ENCODE measurements around the gene AP2S1. TPM values are rescaled to one million over a fixed set of nuclear protein-coding genes. Genes with fewer than 3 reads are reported as not detected.
A peak's percentile ranks its signal among the peaks of the same experiment; 100 is the strongest.

AP2S1 gene
- total RNA-seq, 2 experiments from 2014 or later, result 103 to 110 TPM

DNA sequence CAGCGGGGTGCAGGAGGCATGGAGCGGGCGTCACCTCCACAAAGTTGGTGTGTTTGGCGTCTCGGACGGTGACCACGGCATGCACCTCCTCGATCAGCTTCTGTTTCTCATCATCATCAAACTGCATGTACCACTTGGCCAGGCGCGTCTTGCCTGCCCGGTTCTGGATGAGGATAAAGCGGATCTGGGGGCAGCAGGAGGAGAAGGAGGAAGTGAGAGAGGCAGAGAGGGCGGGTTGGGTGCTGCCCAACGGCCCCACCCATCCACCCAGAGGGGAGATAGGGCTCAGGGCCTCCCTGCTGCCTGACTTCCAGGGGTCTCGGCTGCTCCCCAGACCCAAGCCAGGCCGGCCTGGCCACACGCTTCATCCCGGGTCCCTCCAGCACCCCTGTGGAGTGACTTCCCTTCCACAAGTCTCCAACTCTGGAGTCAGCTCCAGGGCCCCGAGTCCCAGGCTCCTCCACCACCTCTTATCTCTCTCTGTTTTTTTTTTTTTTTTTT is 4.6 kb downstream of the AP2S1 start:
- H3K36me3 Mint-ChIP-seq, result peaks cover 11% of the 10 kb centered on the region
- POLR2A ChIA-PET, result no interaction called here
- DNase-seq, result no peak
- H3K9me3 Mint-ChIP-seq, result no peaks in the 10 kb centered on the region
- H3K27me3 Mint-ChIP-seq, result no peaks in the 10 kb centered on the region
- ATAC-seq (ENCODE audit: low read depth), result no peak
- no peak overlapping the region for H3K27ac Mint-ChIP-seq
- peaks cover 26% of the 10 kb centered on the region for H3K4me1 Mint-ChIP-seq
- H3K4me3 Mint-ChIP-seq, result no peak overlapping the region

DNA sequence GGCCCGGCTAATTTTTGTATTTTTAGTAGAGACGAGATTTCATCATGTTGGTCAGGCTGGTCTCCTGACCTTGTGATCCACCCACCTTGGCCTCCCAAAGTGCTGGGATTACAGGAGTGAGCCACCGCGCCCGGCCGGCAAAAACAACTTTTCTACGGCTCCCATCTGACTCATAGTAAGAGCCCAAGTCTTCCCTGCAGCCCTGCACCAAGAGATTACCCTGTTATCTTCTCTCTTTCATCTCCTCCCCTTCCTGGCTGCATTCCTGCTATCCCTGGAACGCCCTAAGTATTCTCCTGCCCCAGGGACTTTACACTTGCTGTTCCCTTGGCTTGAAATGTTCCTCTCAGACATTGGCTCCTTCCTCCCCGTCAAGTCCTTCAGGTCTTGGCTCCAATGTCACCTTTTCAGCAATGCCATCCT is 6.6 kb downstream of the AP2S1 start:
- Mint-ChIP-seq H3K27ac (no peak overlapping the region), H3K27me3 (no peaks in the 10 kb centered on the region), H3K4me3 (no peak overlapping the region), H3K36me3 (peaks cover 12% of the 10 kb centered on the region), H3K4me1 (peaks cover 15% of the 10 kb centered on the region), H3K9me3 (no peaks in the 10 kb centered on the region)
- POLR2A ChIA-PET, result no interaction called here
- no peak for ATAC-seq (ENCODE audit: low read depth)
- DNase-seq, result no peak

DNA sequence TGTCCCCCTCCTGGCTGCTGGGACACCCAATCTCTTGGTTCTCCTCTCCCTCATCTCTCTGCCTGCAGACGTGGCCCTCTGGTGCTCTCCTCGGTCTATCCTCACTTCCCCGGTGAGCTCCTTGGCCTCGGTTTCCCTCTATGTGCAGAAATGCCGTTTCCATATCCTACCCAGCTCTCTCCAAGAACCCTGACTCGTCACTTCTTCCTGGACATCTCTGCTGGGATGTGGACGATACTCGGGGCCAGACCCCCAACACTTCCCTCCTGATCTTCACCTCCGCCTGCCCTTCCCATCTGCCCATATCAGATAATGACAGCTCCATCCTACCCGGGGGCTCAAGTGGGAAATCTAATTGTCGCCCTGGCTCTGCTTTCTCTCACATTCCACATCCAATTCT is 7.9 kb downstream of the AP2S1 start:
- Mint-ChIP-seq H3K4me3 (no peak overlapping the region), H3K9me3 (no peaks in the 10 kb centered on the region), H3K4me1 (peaks cover 13% of the 10 kb centered on the region), H3K27ac (no peak overlapping the region), H3K36me3 (peaks cover 14% of the 10 kb centered on the region), H3K27me3 (no peaks in the 10 kb centered on the region)
- ATAC-seq (ENCODE audit: low read depth), result no peak
- POLR2A ChIA-PET, result no interaction called here
- DNase-seq, result no peak

DNA sequence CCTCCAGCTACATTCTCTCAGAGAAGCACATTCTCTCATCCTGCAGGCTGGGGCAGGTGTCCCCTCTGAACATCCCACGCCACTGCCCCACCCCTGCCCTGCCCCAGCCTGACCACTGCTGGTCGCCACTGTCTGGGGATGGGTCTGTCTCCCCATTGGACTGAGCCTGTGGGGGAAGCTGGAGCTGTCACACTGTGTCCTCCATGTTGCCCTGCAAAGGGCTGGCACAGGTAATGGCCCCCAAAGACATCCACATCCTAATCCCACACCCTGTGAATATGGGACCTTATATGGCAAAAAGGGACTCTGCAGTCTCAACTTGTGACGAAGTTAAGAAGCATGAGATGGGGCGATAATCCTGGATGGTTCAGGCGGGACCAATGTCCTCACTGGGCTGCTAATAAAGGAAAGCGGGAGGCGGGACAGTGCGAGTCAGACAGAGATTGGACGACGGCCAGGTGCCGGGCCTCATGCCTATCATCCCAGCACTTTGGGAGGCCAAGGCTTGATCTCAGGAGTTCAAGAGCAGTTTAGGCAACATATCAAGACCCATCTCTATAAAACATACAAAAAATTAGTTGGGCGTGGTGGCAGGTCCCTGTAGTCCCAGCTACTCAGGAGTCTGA is 9.1 kb downstream of the AP2S1 start:
- no peak overlapping the region for H3K4me3 Mint-ChIP-seq
- DNase-seq, result no peak
- no peaks in the 10 kb centered on the region for H3K27me3 Mint-ChIP-seq
- H3K9me3 Mint-ChIP-seq, result no peaks in the 10 kb centered on the region
- no peak for ATAC-seq (ENCODE audit: low read depth)
- H3K36me3 Mint-ChIP-seq, result peaks cover 13% of the 10 kb centered on the region
- H3K4me1 Mint-ChIP-seq, result peaks cover 8% of the 10 kb centered on the region
- no peak overlapping the region for H3K27ac Mint-ChIP-seq
- POLR2A ChIA-PET, result interaction anchor here (1.4 to 2.3 kb wide), 3 partner anchors 54 to 84 kb away, joined by 7 to 12 read pairs (median 7); partner anchors contain the start of gene SLC1A5

DNA sequence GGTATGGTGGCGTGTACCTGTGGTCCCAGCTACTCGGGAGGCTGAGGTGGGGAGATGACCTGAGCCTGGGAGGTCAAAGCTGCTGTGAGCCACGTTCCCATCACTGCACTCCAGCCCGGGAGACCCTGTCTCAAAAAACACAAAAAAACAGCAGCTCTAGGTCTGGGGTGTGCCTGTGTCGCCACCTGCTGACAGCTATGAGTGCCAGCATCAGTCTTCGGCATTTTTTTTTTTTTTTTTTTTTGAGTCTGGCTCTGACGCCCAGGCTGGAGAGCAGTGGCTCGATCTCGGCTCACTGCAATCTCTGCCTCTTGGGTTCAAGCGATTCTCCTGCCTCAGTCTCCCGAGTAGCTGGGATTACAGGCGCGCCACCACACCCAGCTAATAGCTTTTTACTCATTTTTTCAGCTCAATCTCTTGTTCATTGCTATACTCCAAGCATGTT is 10.1 kb downstream of the AP2S1 start:
- Mint-ChIP-seq H3K9me3 (no peaks in the 10 kb centered on the region), H3K36me3 (peaks cover 13% of the 10 kb centered on the region), H3K4me1 (peaks cover 5% of the 10 kb centered on the region), H3K27ac (no peak overlapping the region), H3K27me3 (no peaks in the 10 kb centered on the region), H3K4me3 (no peak overlapping the region)
- ATAC-seq (ENCODE audit: low read depth) (peak; percentile 74), DNase-seq (peak; percentile 60)
- POLR2A ChIA-PET, result interaction anchor here (0.6 to 2.3 kb wide), 10 partner anchors 19 to 104 kb away, joined by 3 to 12 read pairs (median 4); partner anchors contain the start of gene SLC1A5

DNA sequence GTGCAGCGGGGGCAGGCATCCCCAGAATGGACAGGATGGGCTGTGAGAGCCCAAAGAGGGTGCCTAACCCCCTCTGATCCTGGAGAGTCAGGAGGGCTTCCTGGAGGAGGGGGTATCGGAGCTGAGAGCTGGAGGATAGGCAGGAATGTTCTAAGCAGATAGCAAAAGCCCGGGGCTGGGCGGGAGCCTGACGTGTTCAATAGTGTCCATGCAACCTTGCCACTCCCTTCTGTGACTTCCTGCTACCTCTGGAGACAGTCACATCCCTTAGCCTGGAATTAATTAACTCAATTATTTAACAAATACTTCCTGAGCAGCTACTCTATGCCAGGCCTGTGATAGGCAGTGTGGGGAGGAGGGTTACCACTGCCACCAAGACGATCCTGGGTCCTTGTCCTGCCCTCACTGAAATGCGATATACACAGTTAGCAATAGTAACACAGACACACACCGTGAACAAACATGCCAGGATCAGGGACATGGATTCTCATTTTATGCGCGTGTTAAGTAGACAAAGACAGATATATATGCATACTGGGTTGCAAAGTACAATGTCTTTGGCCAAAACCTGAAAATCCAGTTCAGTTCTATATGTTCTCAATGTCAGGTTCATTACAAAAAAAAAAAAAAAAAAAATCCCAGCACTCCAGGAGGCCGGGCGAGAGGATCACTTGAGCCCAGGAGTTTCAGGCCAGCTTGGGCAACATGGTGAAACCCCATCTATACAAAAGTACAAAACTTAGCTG is 10.7 kb downstream of the AP2S1 start:
- no peak overlapping the region for H3K4me3 Mint-ChIP-seq
- peaks cover 13% of the 10 kb centered on the region for H3K36me3 Mint-ChIP-seq
- H3K4me1 Mint-ChIP-seq, result peaks cover 5% of the 10 kb centered on the region
- ATAC-seq (ENCODE audit: low read depth) (no peak), DNase-seq (no peak)
- POLR2A ChIA-PET, result interaction anchor here (0.6 to 2.3 kb wide), 10 partner anchors 19 to 103 kb away, joined by 3 to 12 read pairs (median 4); partner anchors contain the start of gene SLC1A5
- no peaks in the 10 kb centered on the region for H3K9me3 Mint-ChIP-seq
- H3K27ac Mint-ChIP-seq, result no peak overlapping the region
- H3K27me3 Mint-ChIP-seq, result no peaks in the 10 kb centered on the region

DNA sequence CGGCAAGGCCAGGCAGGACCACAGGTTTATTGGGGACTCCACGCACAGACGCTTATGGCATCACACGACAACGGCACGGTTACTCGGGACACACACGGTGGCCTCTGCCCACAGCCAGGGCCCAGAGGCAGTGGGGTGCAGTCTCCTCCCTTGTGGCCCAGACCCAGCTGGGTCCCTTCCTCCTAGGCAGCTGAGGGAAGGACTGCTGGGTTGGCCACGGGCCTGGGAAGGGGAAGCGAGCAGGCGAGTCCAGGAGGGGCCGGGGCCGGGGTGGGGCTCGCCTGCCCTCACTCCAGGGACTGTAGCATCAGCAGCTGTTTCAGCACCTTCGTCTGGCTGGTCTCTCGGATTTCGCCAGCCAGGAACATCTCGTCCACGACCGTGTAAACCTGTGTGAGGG is 12.5 kb downstream of the AP2S1 start:
- Mint-ChIP-seq H3K36me3 (peaks cover 12% of the 10 kb centered on the region), H3K27me3 (no peaks in the 10 kb centered on the region), H3K4me1 (peaks cover 5% of the 10 kb centered on the region), H3K27ac (no peak overlapping the region), H3K9me3 (no peaks in the 10 kb centered on the region), H3K4me3 (no peak overlapping the region)
- POLR2A ChIA-PET, result interaction anchor here (0.7 to 1.9 kb wide), 3 partner anchors 35 to 69 kb away, joined by 3 to 4 read pairs (median 3); partner anchors contain the start of gene SLC1A5
- ATAC-seq (ENCODE audit: low read depth) (no peak), DNase-seq (no peak)

DNA sequence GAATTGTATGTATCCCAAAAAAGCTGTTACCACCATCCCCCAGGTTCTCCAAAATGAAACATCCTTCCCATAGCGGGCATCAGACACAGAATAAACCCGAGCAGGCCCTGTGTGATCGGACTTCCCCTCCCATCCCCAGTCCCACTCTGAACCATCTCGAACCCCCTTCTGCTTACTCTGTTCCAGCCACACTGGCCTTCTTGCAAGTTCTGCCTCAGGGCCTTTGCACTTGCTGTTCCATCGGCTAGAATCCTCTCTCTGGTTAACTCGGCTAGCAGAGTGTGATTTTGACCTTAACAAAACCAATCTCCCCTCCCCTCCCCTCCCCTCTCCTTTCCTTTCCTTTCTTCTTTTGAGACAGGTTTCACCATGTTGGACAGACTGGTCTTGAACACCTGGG is 15.7 kb downstream of the AP2S1 start:
- H3K27ac Mint-ChIP-seq, result no peak overlapping the region
- H3K36me3 Mint-ChIP-seq, result peaks cover 8% of the 10 kb centered on the region
- peaks cover 2% of the 10 kb centered on the region for H3K4me1 Mint-ChIP-seq
- no peaks in the 10 kb centered on the region for H3K9me3 Mint-ChIP-seq
- no peaks in the 10 kb centered on the region for H3K27me3 Mint-ChIP-seq
- ATAC-seq (ENCODE audit: low read depth), result no peak
- POLR2A ChIA-PET, result no interaction called here
- DNase-seq, result no peak
- H3K4me3 Mint-ChIP-seq, result no peak overlapping the region

DNA sequence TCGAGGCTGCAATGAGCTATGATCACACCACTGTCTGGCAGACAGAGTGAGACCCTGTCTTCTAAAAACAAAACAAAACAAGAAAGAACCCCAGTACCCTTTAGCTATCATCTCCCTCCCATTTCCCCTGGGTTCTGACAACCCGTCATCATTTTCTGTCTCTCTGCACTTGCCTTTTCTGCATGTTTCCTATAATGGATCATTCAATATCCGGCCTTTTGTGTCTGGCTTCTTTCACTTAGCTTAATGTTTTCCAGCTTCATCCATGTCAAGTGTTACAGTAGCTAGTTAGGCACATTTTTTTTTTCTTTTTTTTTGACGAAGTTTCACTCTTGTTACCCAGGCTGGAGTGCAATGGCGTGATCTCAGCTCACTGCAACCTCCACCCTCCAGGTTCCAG is 16.5 kb downstream of the AP2S1 start:
- Mint-ChIP-seq H3K4me3 (no peak overlapping the region), H3K36me3 (peaks cover 7% of the 10 kb centered on the region), H3K4me1 (no peaks in the 10 kb centered on the region), H3K27me3 (no peaks in the 10 kb centered on the region), H3K9me3 (no peaks in the 10 kb centered on the region), H3K27ac (no peak overlapping the region)
- ATAC-seq (ENCODE audit: low read depth) (no peak), DNase-seq (no peak)
- POLR2A ChIA-PET, result interaction anchor here (0.7 kb wide), 1 partner anchor 45 kb away, joined by 3 read pairs; the partner anchor contains the start of gene SLC1A5

DNA sequence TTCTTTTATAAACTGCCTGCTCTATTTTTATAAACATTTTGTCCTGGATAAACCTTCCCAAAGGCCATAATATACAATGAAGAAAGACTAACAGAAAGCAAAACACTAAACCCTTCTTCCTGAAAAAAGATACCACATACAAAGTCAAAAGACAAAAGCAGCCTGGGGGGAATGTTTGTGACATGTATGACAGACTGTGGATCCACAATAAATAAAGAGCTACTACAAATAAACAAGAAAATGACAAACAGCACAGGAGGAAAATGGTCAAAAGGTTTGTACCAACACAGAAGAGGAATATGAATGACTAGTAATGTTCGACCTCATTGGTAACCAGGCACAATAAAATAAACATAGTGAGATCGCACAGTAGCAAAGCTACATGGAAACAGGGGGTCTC is 19.8 kb downstream of the AP2S1 start:
- Mint-ChIP-seq H3K36me3 (no peaks in the 10 kb centered on the region), H3K27me3 (no peaks in the 10 kb centered on the region), H3K27ac (no peak overlapping the region), H3K4me1 (no peaks in the 10 kb centered on the region), H3K4me3 (no peak overlapping the region), H3K9me3 (no peaks in the 10 kb centered on the region)
- DNase-seq (no peak), ATAC-seq (ENCODE audit: low read depth) (no peak)
- POLR2A ChIA-PET, result no interaction called here

DNA sequence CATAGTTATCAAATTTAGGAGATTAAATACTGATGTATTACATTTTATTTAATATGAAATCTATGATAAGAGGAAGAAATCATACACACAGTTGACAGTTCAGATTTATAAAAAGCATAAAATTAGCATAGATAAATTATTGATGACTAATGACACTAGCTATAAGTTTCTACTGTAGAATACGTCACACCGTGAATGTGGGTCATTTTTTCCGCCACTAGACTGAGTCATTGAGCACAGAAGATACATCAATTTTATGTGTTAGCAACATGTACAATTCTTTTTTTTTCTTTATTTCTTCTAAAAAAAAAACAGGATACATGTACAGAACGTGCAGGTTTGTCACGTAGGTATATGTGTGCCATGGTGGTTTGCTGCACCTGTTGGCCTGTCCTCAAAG is 22.2 kb downstream of the AP2S1 start:
- peaks cover 4% of the 10 kb centered on the region for H3K4me1 Mint-ChIP-seq
- no peak overlapping the region for H3K27ac Mint-ChIP-seq
- no peaks in the 10 kb centered on the region for H3K27me3 Mint-ChIP-seq
- no peak for ATAC-seq (ENCODE audit: low read depth)
- H3K9me3 Mint-ChIP-seq, result no peaks in the 10 kb centered on the region
- POLR2A ChIA-PET, result interaction anchor here (0.6 kb wide), 1 partner anchor 8 kb away, joined by 5 read pairs; no protein-coding TSS in a partner anchor
- H3K36me3 Mint-ChIP-seq, result no peaks in the 10 kb centered on the region
- DNase-seq, result no peak
- H3K4me3 Mint-ChIP-seq, result no peak overlapping the region

DNA sequence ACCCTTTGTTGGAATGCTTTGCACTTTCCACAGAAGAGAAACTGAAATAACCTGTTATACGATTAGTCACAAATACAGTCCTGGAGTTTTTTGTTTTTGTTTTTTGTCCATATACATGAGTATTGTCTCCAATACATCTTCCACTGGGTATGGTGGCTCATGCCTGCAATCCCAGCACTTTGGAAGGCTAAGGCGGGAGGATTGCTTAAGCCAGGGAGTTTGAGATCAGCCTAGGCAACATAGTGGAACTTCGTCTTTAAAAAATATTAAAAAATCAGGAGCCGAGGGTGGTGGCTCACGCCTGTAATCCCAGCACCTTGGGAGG is 25.0 kb downstream of the AP2S1 start:
- POLR2A ChIA-PET, result interaction anchor here (7.7 kb wide), 1 partner anchor 39 kb away, joined by 160 read pairs; the partner anchor contains the start of gene SLC1A5
- H3K27ac Mint-ChIP-seq, result peak overlapping the region; percentile 58
- DNase-seq, result no peak

DNA sequence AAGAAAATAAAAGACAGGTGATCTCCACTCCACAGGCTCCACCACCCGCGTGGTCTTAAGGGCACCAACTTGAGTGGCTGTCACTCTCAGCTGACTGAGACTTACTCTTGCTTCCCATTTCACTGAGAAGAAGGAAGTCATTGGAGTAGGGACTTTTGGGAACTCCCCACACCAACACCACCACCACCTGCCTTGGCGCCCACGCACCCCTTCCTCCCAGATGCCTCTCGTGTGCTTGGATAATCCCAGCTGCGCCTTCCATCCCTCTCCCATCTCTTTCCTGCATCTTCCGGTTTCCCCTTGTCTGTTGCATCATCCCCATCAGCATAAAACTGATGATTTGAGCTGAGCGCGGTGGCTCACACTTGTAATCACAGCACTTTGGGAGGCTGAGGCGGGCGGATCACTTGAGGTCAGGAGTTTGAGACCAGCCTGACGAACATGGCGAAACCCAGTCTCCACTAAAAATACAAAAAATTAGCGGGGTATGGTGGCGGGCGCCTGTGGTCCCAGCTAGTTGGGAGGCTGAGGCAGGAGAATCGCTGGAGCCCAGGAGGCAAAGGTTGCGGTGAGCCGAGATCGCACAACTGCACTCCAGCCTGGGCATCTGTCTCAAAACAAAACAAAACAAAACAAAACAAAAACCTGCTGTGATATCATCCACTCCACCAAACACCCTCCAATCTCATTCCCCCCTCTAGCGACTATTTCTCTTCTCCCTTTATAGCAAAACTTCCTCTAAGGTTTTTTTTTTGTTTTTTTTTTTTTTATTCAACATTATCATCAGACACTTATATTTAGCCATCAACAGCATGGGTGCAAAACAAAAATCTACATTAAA is 25.5 kb downstream of the AP2S1 start:
- DNase-seq (no peak), ATAC-seq (ENCODE audit: low read depth) (no peak)
- Mint-ChIP-seq H3K4me3 (no peak overlapping the region), H3K9me3 (no peaks in the 10 kb centered on the region), H3K4me1 (peaks cover 22% of the 10 kb centered on the region), H3K36me3 (no peaks in the 10 kb centered on the region), H3K27ac (peak overlapping the region; percentile 58), H3K27me3 (no peaks in the 10 kb centered on the region)
- POLR2A ChIA-PET, result interaction anchor here (1.1 to 7.7 kb wide), 2 partner anchors 38 to 67 kb away, joined by 5 to 160 read pairs; partner anchors contain the start of gene SLC1A5

More for the DNA sequence above, 25.0 kb downstream of the AP2S1 start:
- Mint-ChIP-seq H3K27me3 (no peaks in the 10 kb centered on the region), H3K9me3 (no peaks in the 10 kb centered on the region), H3K4me1 (peaks cover 17% of the 10 kb centered on the region), H3K36me3 (no peaks in the 10 kb centered on the region), H3K4me3 (no peak overlapping the region)
- no peak for ATAC-seq (ENCODE audit: low read depth)
